Neural cell (in vitro differentiated cells): ENCODE measurements around the gene N4BP3. TPM values are rescaled to one million over a fixed set of nuclear protein-coding genes. Genes with fewer than 3 reads are reported as not detected.
A peak's percentile ranks its signal among the peaks of the same experiment; 100 is the strongest.

Experiments
- H2AFZ ChIP-seq: fragments of 200-600, 300-800 bp; sonication (generic), shearing (Covaris generic); 2 replicates; pipeline ENCODE4 v1.6.0; 2014; ENCODE audit warnings: low read depth, mild to moderate bottlenecking, antibody characterized with exemption, low read length, moderate library complexity
- H3F3A ChIP-seq: fragments of 200-600 bp; shearing (Covaris generic); 2 replicates; pipeline ENCODE4 v1.6.1; 2016; ENCODE audit warnings: mild to moderate bottlenecking, moderate library complexity, mixed read lengths, antibody characterized with exemption, low read length; ENCODE audit not compliant: insufficient read depth, poor library complexity, severe bottlenecking
- H3K27ac ChIP-seq: fragments of 200-600, 300-800 bp; sonication (generic), shearing (Covaris generic); 2 replicates; pipeline ENCODE4 v1.5.1; 2014; ENCODE audit warnings: mild to moderate bottlenecking, low read length, moderate library complexity
- H3K27me3 ChIP-seq: fragments of 300-800, 200-600 bp; sonication (generic), shearing (Covaris generic); 2 replicates; pipeline ENCODE4 v1.6.0; 2014; ENCODE audit warnings: mild to moderate bottlenecking, low read depth, low read length, moderate library complexity; ENCODE audit not compliant: insufficient read depth
- H3K36me3 ChIP-seq: fragments of 300-800, 200-600 bp; sonication (generic), shearing (Covaris generic); 2 replicates; pipeline ENCODE4 v1.5.1; 2014; ENCODE audit warnings: mild to moderate bottlenecking, antibody characterized with exemption, low read length, moderate library complexity; ENCODE audit not compliant: insufficient read depth
- H3K4me2 ChIP-seq: fragments of 300-800, 200-600 bp; sonication (generic), shearing (Covaris generic); 2 replicates; pipeline ENCODE4 v1.6.0; 2014; ENCODE audit warnings: mild to moderate bottlenecking, low read length
- H3K4me3 ChIP-seq: fragments of 300-800, 200-600 bp; sonication (generic), shearing (Covaris generic); 2 replicates; pipeline ENCODE4 v1.5.1; 2014; ENCODE audit warnings: mild to moderate bottlenecking, low read length, moderate library complexity
- H3K79me2 ChIP-seq: fragments of 200-600 bp; shearing (Covaris generic); replicated peaks from 2 replicates; pipeline ENCODE4 v1.6.0; 2014; ENCODE audit warnings: mild to moderate bottlenecking, low read length, moderate library complexity; ENCODE audit not compliant: insufficient read depth
- H3K9ac ChIP-seq: fragments of 300-800, 200-600 bp; sonication (generic), shearing (Covaris generic); 2 replicates; pipeline ENCODE4 v1.6.1; 2016; ENCODE audit warnings: mild to moderate bottlenecking, low read length, mixed read lengths
- H3K9me2 ChIP-seq: fragments of 200-600 bp; shearing (Covaris generic); 2 replicates; pipeline ENCODE4 v1.6.1; 2016; ENCODE audit warnings: mild to moderate bottlenecking, low read length, mixed read lengths; ENCODE audit not compliant: insufficient read depth
- H3K9me3 ChIP-seq: fragments of 200-600, 300-800 bp; sonication (generic), shearing (Covaris generic); 2 replicates; pipeline ENCODE4 v1.6.1; 2016; ENCODE audit warnings: mild to moderate bottlenecking, mixed run types, low read length, moderate library complexity, mixed read lengths
- H4K20me1 ChIP-seq: fragments of 200-600 bp; shearing (Covaris generic); 2 replicates; pipeline ENCODE4 v1.6.1; 2016; ENCODE audit warnings: mild to moderate bottlenecking, mixed run types; ENCODE audit not compliant: insufficient read depth
- CTCF ChIP-seq: fragments of 450-650 bp; IDR thresholded peaks from 2 replicates; pipeline ENCODE4 v1.5.1; 2014; ENCODE audit warnings: antibody characterized with exemption, mild to moderate bottlenecking, moderate library complexity; ENCODE audit not compliant: poor library complexity, severe bottlenecking
- EP300 ChIP-seq: fragments of 450-650 bp; conservative IDR thresholded peaks from 2 replicates; pipeline ENCODE4 v1.6.1; 2014; ENCODE audit warnings: antibody characterized with exemption, mild to moderate bottlenecking, moderate library complexity; ENCODE audit not compliant: poor library complexity, severe bottlenecking
- EZH2 ChIP-seq: fragments of 200-600, 300-800 bp; shearing (Covaris generic), sonication (generic); IDR thresholded peaks from 2 replicates; pipeline ENCODE4 v1.6.1; 2014; ENCODE audit warnings: antibody characterized with exemption, low read length, borderline replicate concordance, mild to moderate bottlenecking; ENCODE audit not compliant: insufficient read depth, poor library complexity, severe bottlenecking
- MXI1 ChIP-seq: fragments of 450-650 bp; conservative IDR thresholded peaks from 2 replicates; pipeline ENCODE4 v1.6.1; 2014; ENCODE audit warnings: antibody characterized with exemption, mild to moderate bottlenecking; ENCODE audit not compliant: poor library complexity, severe bottlenecking
- POLR2AphosphoS5 ChIP-seq: IDR thresholded peaks from 2 replicates; pipeline ENCODE4 v1.6.1; 2012
- RAD21 ChIP-seq: fragments of 450-650 bp; conservative IDR thresholded peaks from 2 replicates; pipeline ENCODE4 v1.6.1; 2014; ENCODE audit warnings: antibody characterized with exemption, mild to moderate bottlenecking, moderate library complexity
- REST ChIP-seq: IDR thresholded peaks from 2 replicates; pipeline ENCODE4 v1.6.1; 2012; ENCODE audit warnings: borderline replicate concordance
- SMC3 ChIP-seq: fragments of 450-650 bp; conservative IDR thresholded peaks from 2 replicates; pipeline ENCODE4 v1.6.1; 2014; ENCODE audit warnings: antibody characterized with exemption, mild to moderate bottlenecking, moderate library complexity; ENCODE audit not compliant: poor library complexity
- TAF1 ChIP-seq: IDR thresholded peaks from 2 replicates; pipeline ENCODE4 v1.6.1; 2012; ENCODE audit warnings: low read depth
- polyA plus RNA-seq: library from polyadenylated mRNA; depleted of rRNA; stranded (reverse); fragments of >200 nt; gene quantifications from 2 replicates; pipeline ENCODE4 v1.2.3, GENCODE V29; 2014

N4BP3 gene
- polyA plus RNA-seq, 1 donor from 2014 or later, result 4.6 TPM

GRCh38 chr5:178113841-178114324, 551 bp downstream of the N4BP3 start:
- Histone ChIP-seq H3F3A (no peaks in the 10 kb centered on the region), H3K79me2 (no peaks in the 10 kb centered on the region), H3K36me3 (no peaks in the 10 kb centered on the region), H3K9me3 (no peaks in the 10 kb centered on the region), H2AFZ (peak overlapping the region; percentile 40), H3K9ac (peak overlapping the region; percentile 66), H3K27ac (no peak overlapping the region), H3K27me3 (no peaks in the 10 kb centered on the region), H3K9me2 (no peaks in the 10 kb centered on the region), H4K20me1 (no peaks in the 10 kb centered on the region), H3K4me3 (peak overlapping the region; percentile 79), H3K4me2 (no peak overlapping the region)
- TF ChIP-seq POLR2AphosphoS5, result no peak
- no peak for TF ChIP-seq EP300
- no peak for TF ChIP-seq SMC3
- no peak for TF ChIP-seq MXI1
- TF ChIP-seq RAD21, result no peak
- no peak for TF ChIP-seq EZH2

GRCh38 chr5:178114325-178115135, 1.2 kb downstream of the N4BP3 start:
- Histone ChIP-seq H3K27me3 (no peaks in the 10 kb centered on the region), H3K79me2 (no peaks in the 10 kb centered on the region), H3K4me3 (peak overlapping the region; percentile 79), H3K9me3 (no peaks in the 10 kb centered on the region), H3K9ac (peak overlapping the region; percentile 66), H3K4me2 (no peak overlapping the region), H4K20me1 (no peaks in the 10 kb centered on the region), H3K27ac (no peak overlapping the region), H2AFZ (no peak overlapping the region), H3F3A (no peaks in the 10 kb centered on the region), H3K36me3 (no peaks in the 10 kb centered on the region), H3K9me2 (no peaks in the 10 kb centered on the region)
- TF ChIP-seq RAD21 (no peak), REST (no peak), EP300 (no peak), POLR2AphosphoS5 (no peak), SMC3 (no peak), MXI1 (no peak)

- H3K4me3 ChIP-seq, result peak overlapping the region; percentile 79
- no peaks in the 10 kb centered on the region for H3K9me2 ChIP-seq
- H3K27me3 ChIP-seq, result no peaks in the 10 kb centered on the region
- TF ChIP-seq RAD21, result no peak
- no peak for TF ChIP-seq TAF1
- TF ChIP-seq POLR2AphosphoS5, result no peak
- no peak for TF ChIP-seq CTCF
- TF ChIP-seq SMC3, result no peak
- no peak for TF ChIP-seq EZH2
- TF ChIP-seq EP300, result no peak
- TF ChIP-seq MXI1, result no peak
- no peak for TF ChIP-seq REST
- H3K9ac ChIP-seq, result no peak overlapping the region
- no peaks in the 10 kb centered on the region for H3K36me3 ChIP-seq
- H3K27ac ChIP-seq, result no peak overlapping the region
- H3K79me2 ChIP-seq, result no peaks in the 10 kb centered on the region
- no peaks in the 10 kb centered on the region for H3F3A ChIP-seq
- no peaks in the 10 kb centered on the region for H4K20me1 ChIP-seq
- H3K9me3 ChIP-seq, result no peaks in the 10 kb centered on the region
- no peak overlapping the region for H3K4me2 ChIP-seq
- H2AFZ ChIP-seq, result no peak overlapping the region
Measured at GRCh38 chr5:178115136-178115813, 1.9 kb downstream of the N4BP3 start.
